GM12875 (cell line): ENCODE data around the gene TIE1.

Experiments used
- H3K4me3 ChIP-seq: one replicate; pipeline ENCODE4 v1.5.1; 2011; ENCODE audit warnings: low read depth, low read length, control low read depth
- CTCF ChIP-seq: IDR thresholded peaks from 2 replicates; pipeline ENCODE4 v1.5.1; 2011; ENCODE audit warnings: low read depth, mild to moderate bottlenecking, control low read depth, inconsistent platforms, low read length, moderate library complexity, borderline replicate concordance; ENCODE audit not compliant: insufficient read depth

The TIE1 gene

GRCh38 chr1:43302721-43303470 lies 2.1 kb downstream of the TIE1 start:
- H3K4me3 ChIP-seq: no peak overlapping the region
- TF ChIP-seq CTCF: no peak

DNA sequence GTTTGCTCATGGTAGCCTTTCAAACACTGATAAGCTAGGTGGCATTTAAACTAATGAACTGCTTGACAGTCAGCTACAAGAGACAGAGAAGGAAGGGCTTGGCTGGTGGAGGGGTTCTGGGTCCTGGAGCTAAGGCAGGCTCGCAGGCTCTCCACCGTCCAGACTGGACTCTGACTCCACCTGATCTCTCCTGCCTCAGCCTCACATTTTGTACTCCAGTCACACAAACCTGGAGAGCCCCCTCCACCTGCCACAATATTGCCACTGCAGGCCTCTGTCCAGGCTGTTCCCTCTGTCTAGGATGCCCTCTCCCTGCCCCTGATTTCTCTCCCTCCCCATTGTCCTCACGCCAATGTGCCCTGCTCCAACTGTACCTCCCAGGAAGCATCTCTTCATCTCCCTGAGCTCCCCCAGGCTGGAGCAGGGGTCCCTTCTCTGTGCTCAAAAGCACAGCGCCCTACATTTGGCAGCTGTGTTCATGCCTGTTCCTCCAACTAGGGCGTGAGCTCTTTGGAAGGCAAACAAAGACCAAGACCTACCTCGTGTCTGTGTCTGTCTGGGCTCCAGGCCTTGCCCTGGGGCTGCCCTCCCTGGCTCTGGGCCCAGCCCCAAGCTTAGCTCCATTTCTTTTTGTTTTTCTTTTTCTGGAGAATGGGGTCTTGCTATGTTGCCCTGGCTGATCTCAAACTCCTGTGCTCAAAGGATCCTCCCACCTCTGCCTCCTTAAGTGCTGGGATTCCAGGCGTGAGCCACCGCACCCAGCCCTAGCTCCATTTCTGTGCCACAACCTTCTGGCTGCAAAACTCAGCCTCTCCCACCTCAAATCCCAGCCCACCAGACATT lies 2.9 kb downstream of the TIE1 start:
- TF ChIP-seq CTCF: no peak
- H3K4me3 ChIP-seq: no peak overlapping the region

DNA sequence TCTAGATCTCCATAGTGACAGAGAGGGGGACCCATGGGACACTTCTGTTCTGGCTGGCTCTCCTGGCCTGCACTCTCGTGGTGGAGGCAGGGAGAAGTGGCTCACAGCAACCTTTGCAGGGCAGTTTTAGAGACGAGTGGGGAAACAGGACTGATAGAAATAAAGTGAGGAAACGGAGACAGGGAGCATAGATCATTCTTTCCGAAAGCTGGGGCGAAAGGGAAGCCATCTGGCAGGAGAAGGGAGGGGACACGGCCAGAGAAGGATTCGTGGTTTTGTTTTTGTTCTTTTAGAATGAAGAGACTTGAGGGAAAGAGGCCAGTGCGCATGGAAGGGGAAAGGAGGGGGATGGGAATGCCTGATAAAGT lies 3.5 kb downstream of the TIE1 start:
- no peak overlapping the region for H3K4me3 ChIP-seq
- TF ChIP-seq CTCF: no peak

DNA sequence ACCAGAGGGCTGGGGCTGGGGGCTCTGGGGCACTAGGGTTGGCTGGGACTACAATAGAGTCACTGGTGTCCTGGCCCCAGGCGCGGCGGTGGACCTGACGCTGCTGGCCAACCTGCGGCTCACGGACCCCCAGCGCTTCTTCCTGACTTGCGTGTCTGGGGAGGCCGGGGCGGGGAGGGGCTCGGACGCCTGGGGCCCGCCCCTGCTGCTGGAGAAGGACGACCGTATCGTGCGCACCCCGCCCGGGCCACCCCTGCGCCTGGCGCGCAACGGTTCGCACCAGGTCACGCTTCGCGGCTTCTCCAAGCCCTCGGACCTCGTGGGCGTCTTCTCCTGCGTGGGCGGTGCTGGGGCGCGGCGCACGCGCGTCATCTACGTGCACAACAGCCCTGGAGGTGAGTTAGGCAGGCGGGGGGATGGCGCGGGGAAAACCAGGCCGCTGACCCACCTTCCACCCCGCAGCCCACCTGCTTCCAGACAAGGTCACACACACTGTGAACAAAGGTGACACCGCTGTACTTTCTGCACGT lies 4.1 kb downstream of the TIE1 start:
- no peak overlapping the region for H3K4me3 ChIP-seq
- no peak for TF ChIP-seq CTCF

DNA sequence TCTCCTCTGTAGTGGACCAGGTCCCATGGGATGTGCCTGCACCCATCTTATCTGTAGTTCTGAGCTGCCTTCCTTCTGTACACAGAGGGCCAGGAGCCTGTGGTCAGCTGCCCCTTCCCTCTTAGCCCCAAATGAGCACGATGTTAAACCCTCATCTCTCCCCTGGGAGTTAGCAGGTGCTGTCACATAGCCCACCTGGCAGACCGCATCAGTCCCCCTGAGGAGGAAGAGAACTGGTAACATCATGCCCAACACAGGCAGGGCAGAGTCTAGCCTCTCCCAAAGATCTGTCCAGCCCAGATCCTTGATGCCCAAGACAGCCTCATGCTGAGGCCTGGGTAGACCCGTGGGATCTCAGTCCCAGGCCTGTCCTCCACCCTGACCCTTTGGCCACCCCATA lies 4.7 kb downstream of the TIE1 start:
- H3K4me3 ChIP-seq: no peak overlapping the region
- TF ChIP-seq CTCF: no peak

DNA sequence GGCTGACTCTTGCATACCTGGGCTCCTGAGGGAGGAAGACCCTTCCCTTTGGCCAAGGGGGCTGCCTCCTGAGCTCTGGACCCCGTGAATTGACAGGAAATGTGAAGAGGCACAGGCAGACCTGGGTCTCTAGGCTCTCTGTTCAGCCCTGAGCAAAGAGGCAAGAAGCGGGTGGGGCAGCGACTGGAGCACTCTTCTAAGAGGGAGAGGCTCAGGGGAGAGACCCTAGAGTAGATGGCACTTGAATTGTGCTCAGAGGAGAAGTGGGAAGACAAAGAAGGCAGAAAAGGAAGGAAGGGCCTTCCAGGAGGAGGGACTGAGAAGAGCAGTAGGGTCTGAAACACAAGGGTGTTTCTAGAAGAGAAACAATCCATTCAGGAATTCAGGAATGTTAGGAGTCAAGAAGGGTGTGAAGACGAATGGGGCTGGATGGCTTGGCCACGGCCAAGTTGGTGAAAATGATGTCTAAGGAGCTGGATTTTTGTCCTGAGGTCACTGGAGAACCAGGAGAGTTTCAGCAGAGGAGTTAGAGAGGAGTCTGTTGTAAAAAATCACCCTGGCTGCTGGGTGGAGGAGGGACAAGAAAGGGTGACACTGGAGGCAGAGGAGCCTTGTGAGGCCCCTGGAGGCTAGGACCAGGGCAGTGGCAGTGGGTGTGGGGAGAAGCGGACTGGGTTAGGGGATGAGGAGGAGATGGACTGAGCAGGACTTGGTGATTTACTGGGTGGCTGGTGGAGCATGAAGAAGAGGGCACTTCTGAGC lies 5.3 kb downstream of the TIE1 start:
- no peak for TF ChIP-seq CTCF
- H3K4me3 ChIP-seq: no peak overlapping the region
